Islet precursor cell (in vitro differentiated cells): ENCODE results near the gene ODC1.
"Not testable (repeated sequence)": the region's sequence is repeated elsewhere in the genome, so short reads cannot be mapped to it uniquely, and the experiment has no call there.

Experiments used
- DNase-seq: peaks from one replicate; pipeline ENCODE4 v3.0.0-alpha.2; 2018

The ODC1 gene

GRCh38 chr2:10477443-10478297 is 29.5 kb upstream of the ODC1 start:
- DNase-seq = no peak

GRCh38 chr2:10476723-10477442 is 28.8 kb upstream of the ODC1 start:
- DNase-seq = no peak

GRCh38 chr2:10475811-10476660 is 27.9 kb upstream of the ODC1 start:
- no peak for DNase-seq

GRCh38 chr2:10475221-10475722 is 27.1 kb upstream of the ODC1 start:
- DNase-seq = no peak

GRCh38 chr2:10473121-10473756 is 25.1 kb upstream of the ODC1 start:
- DNase-seq = no peak

GRCh38 chr2:10471955-10472354 is 23.8 kb upstream of the ODC1 start:
- DNase-seq = peak; percentile 37

- peak; percentile 71 for DNase-seq
Observed at GRCh38 chr2:10471046-10471571, 23.0 kb upstream of the ODC1 start.

- DNase-seq = peak; percentile 49
Observed at GRCh38 chr2:10469955-10470608, 22.0 kb upstream of the ODC1 start.

GRCh38 chr2:10469301-10469700 is 21.2 kb upstream of the ODC1 start:
- no peak for DNase-seq

GRCh38 chr2:10467401-10467800 is 19.3 kb upstream of the ODC1 start:
- DNase-seq = peak; percentile 62

GRCh38 chr2:10466801-10467200 is 18.7 kb upstream of the ODC1 start:
- DNase-seq = peak; percentile 37

GRCh38 chr2:10465910-10466309 is 17.8 kb upstream of the ODC1 start:
- DNase-seq = no peak

GRCh38 chr2:10462178-10463083 is 14.3 kb upstream of the ODC1 start:
- peak; percentile 43 for DNase-seq

- DNase-seq = peak; percentile 80
Observed at GRCh38 chr2:10460366-10460796, 12.3 kb upstream of the ODC1 start.

GRCh38 chr2:10457846-10458598 is 9.9 kb upstream of the ODC1 start:
- DNase-seq = no peak

- DNase-seq = not testable (repeated sequence)
Observed at GRCh38 chr2:10457195-10457594, 9.1 kb upstream of the ODC1 start.

GRCh38 chr2:10454505-10454904 is 6.4 kb upstream of the ODC1 start:
- no peak for DNase-seq

- no peak for DNase-seq
Observed at GRCh38 chr2:10453905-10454298, 5.8 kb upstream of the ODC1 start.
